Dermis microvascular lymphatic vessel endothelial cell (primary cell): ENCODE measurements around the gene SH2D4B. TPM values are rescaled to one million over a fixed set of nuclear protein-coding genes. Genes with fewer than 3 reads are reported as not detected.

ENCODE experiments used
- DNase-seq, 2 donors: peaks; one replicate each; pipeline versions ENCODE4 v3.0.0 to v3.0.0-alpha.2; 2010; ENCODE audit warnings: low read depth in 2 of 2
- total RNA-seq: library from RNA; depleted of rRNA; stranded (reverse); fragments of >200 nt; gene quantifications from 2 replicates; pipeline ENCODE4 v1.2.1, GENCODE V29; 2014

Gene SH2D4B
- total RNA-seq, 1 donor from 2014 or later = under 0.01 TPM

- no peak for DNase-seq
These were observed 147.7 kb downstream of the SH2D4B start for GRCh38 chr10:80685355-80685754.

- DNase-seq = no peak
These were observed 149.2 kb downstream of the SH2D4B start for GRCh38 chr10:80686734-80687475.

- DNase-seq = no peak
These were observed 149.7 kb downstream of the SH2D4B start for GRCh38 chr10:80687476-80687789.

- no peak for DNase-seq
These were observed 152.7 kb downstream of the SH2D4B start for GRCh38 chr10:80690434-80690833.

GRCh38 chr10:80691441-80691840, 153.7 kb downstream of the SH2D4B start:
- DNase-seq = no peak

- no peak for DNase-seq
These were observed 155.9 kb downstream of the SH2D4B start for GRCh38 chr10:80693565-80693964.

- no peak for DNase-seq
These were observed 157.2 kb downstream of the SH2D4B start for GRCh38 chr10:80694930-80695329.

Other genes starting within 250 kb of the SH2D4B start
- not detected in 2 replicates for gene MAT1A, start 248.2 kb upstream of the SH2D4B start, total RNA-seq
- not detected in 2 replicates for gene DYDC1, start 181.1 kb upstream of the SH2D4B start, total RNA-seq
- gene DYDC2, start 181.1 kb upstream of the SH2D4B start, total RNA-seq = 0.39 TPM in 1 of 2 replicates, not detected in the other
- gene PRXL2A, start 129.4 kb upstream of the SH2D4B start, total RNA-seq = 101 and 174 TPM in 2 replicates
- 49.9 and 96.0 TPM in 2 replicates for gene TSPAN14, start 83.6 kb upstream of the SH2D4B start, total RNA-seq